COR-L47 (cell line): Measurements from ENCODE around the gene AKAP12.

Experiments
- DNase-seq: peaks from one replicate; lab custom pipeline; 2025; lab: John Stamatoyannopoulos, UW

AKAP12 gene

GRCh38 chr6:151239603-151240035 is at the start of gene AKAP12:
Gene AKAP12, plus strand, starts transcription at chr6:151239967. Its CDS starts 596 bp downstream, at chr6:151240563.
- DNase-seq: no peak

- no peak for DNase-seq
These were observed 48.2 kb upstream of the AKAP12 start for GRCh38 chr6:151191527-151191926.

- no peak for DNase-seq
These were observed 43.2 kb upstream of the AKAP12 start for GRCh38 chr6:151196555-151196954.

- DNase-seq: no peak
These were observed 42.2 kb upstream of the AKAP12 start for GRCh38 chr6:151197556-151197955.

- no peak for DNase-seq
These were observed 39.8 kb upstream of the AKAP12 start for GRCh38 chr6:151199991-151200390.

- no peak for DNase-seq
These were observed 33.8 kb upstream of the AKAP12 start for GRCh38 chr6:151205721-151206600.

GRCh38 chr6:151207674-151208073 is 32.1 kb upstream of the AKAP12 start:
- DNase-seq: no peak

- DNase-seq: peak; percentile 37
These were observed 30.5 kb upstream of the AKAP12 start for GRCh38 chr6:151209071-151209831.

- DNase-seq: no peak
These were observed 28.7 kb upstream of the AKAP12 start for GRCh38 chr6:151211075-151211474.

GRCh38 chr6:151213352-151213751 is 26.4 kb upstream of the AKAP12 start:
- DNase-seq: no peak

GRCh38 chr6:151215999-151216398 is 23.8 kb upstream of the AKAP12 start:
- no peak for DNase-seq

GRCh38 chr6:151216804-151217203 is 23.0 kb upstream of the AKAP12 start:
- no peak for DNase-seq

GRCh38 chr6:151219192-151219591 is 20.6 kb upstream of the AKAP12 start:
- DNase-seq: no peak

GRCh38 chr6:151224076-151224475 is 15.7 kb upstream of the AKAP12 start:
- no peak for DNase-seq

- no peak for DNase-seq
These were observed 13.8 kb upstream of the AKAP12 start for GRCh38 chr6:151225919-151226318.

- no peak for DNase-seq
These were observed 10.9 kb upstream of the AKAP12 start for GRCh38 chr6:151228788-151229400.

GRCh38 chr6:151229401-151230276 is 10.1 kb upstream of the AKAP12 start:
- no peak for DNase-seq

GRCh38 chr6:151230277-151230577 is 9.5 kb upstream of the AKAP12 start:
- DNase-seq: no peak

GRCh38 chr6:151232899-151233298 is 6.9 kb upstream of the AKAP12 start:
- no peak for DNase-seq

- DNase-seq: no peak
These were observed 6.0 kb upstream of the AKAP12 start for GRCh38 chr6:151233731-151234130.

GRCh38 chr6:151236668-151237401 is 2.9 kb upstream of the AKAP12 start:
- DNase-seq: no peak
